GM23338 (cell line): Measurements from ENCODE around the gene NMRK2. TPM values are rescaled to one million over a fixed set of nuclear protein-coding genes. Genes with fewer than 3 reads are reported as not detected.

ENCODE experiments used
- ATAC-seq: fragments of 200-7000 bp; cut with Tn5 transposase; 3 replicates; pipeline ENCODE4 v1.9.1; 2020
- DNase-seq: peaks from one replicate; pipeline ENCODE4 v3.0.0-alpha.2; 2015; ENCODE audit warnings: low spot score
- H2AFZ ChIP-seq: fragments of 200-600 bp; sonication (generic); 2 replicates; pipeline ENCODE4 v1.8.0; 2016; ENCODE audit warnings: antibody characterized with exemption, mild to moderate bottlenecking, moderate library complexity
- H3F3A ChIP-seq: fragments of 200-600 bp; sonication (generic); replicated peaks from 2 replicates; pipeline ENCODE4 v1.8.0; 2017; ENCODE audit warnings: antibody characterized with exemption, mixed run types, low read depth
- H3K27ac ChIP-seq: fragments of 200-600 bp; sonication (generic); 2 replicates; pipeline ENCODE4 v1.6.1; 2016; ENCODE audit warnings: low read depth
- H3K27me3 ChIP-seq: fragments of 200-600 bp; sonication (generic); 2 replicates; pipeline ENCODE4 v1.8.0; 2016; ENCODE audit warnings: mild to moderate bottlenecking, mixed run types, moderate library complexity; ENCODE audit not compliant: insufficient read depth
- H3K36me3 ChIP-seq: fragments of 200-600 bp; sonication (generic); 2 replicates; pipeline ENCODE4 v1.8.0; 2016; ENCODE audit warnings: mild to moderate bottlenecking; ENCODE audit not compliant: insufficient read depth
- H3K4me1 ChIP-seq: fragments of 200-600 bp; sonication (generic); 2 replicates; pipeline ENCODE4 v1.8.0; 2016; ENCODE audit warnings: mild to moderate bottlenecking, moderate library complexity; ENCODE audit not compliant: insufficient read depth
- H3K4me2 ChIP-seq: fragments of 200-600 bp; sonication (generic); 2 replicates; pipeline ENCODE4 v1.7.1; 2017; ENCODE audit warnings: mixed run types
- H3K4me3 ChIP-seq: fragments of 200-600 bp; sonication (generic); 2 replicates; pipeline ENCODE4 v1.6.1; 2016; ENCODE audit warnings: mixed run types
- H3K79me2 ChIP-seq: fragments of 200-600 bp; sonication (generic); replicated peaks from 2 replicates; pipeline ENCODE4 v1.8.0; 2017; ENCODE audit warnings: mild to moderate bottlenecking; ENCODE audit not compliant: insufficient read depth
- H3K9me2 ChIP-seq: fragments of 200-600 bp; sonication (generic); 2 replicates; pipeline ENCODE4 v1.8.0; 2017; ENCODE audit not compliant: insufficient read depth
- H4K20me1 ChIP-seq: fragments of 200-600 bp; sonication (generic); replicated peaks from 2 replicates; pipeline ENCODE4 v1.8.0; 2017; ENCODE audit warnings: mild to moderate bottlenecking; ENCODE audit not compliant: insufficient read depth
- H3K27ac Mint-ChIP-seq: 2 replicates; pipeline ENCODE4 v1.8.0; 2020; ENCODE audit warnings: inconsistent platforms, mild to moderate bottlenecking, moderate library complexity, mixed read lengths
- H3K27me3 Mint-ChIP-seq: 3 replicates; pipeline ENCODE4 v1.8.0; 2022; ENCODE audit warnings: low read depth, mild to moderate bottlenecking, moderate library complexity, mixed read lengths, inconsistent platforms; ENCODE audit not compliant: insufficient read depth, poor library complexity
- H3K36me3 Mint-ChIP-seq: 3 replicates; pipeline ENCODE4 v1.8.0; 2021; ENCODE audit warnings: low read depth, mild to moderate bottlenecking, inconsistent platforms, moderate library complexity, mixed read lengths
- H3K4me1 Mint-ChIP-seq: 3 replicates; pipeline ENCODE4 v1.8.0; 2020; ENCODE audit warnings: mild to moderate bottlenecking, inconsistent platforms, mixed read lengths
- H3K4me3 Mint-ChIP-seq: 3 replicates; pipeline ENCODE4 v1.8.0; 2021; ENCODE audit warnings: moderate library complexity, mild to moderate bottlenecking, inconsistent platforms, mixed read lengths
- H3K9me3 Mint-ChIP-seq: 3 replicates; pipeline ENCODE4 v1.8.0; 2020; ENCODE audit warnings: moderate library complexity, mild to moderate bottlenecking, inconsistent platforms, mixed read lengths
- POLR2AphosphoS5 ChIP-seq: IDR thresholded peaks from 2 replicates; pipeline ENCODE4 v1.6.1; 2016; ENCODE audit warnings: antibody characterized with exemption, low read depth
- polyA plus RNA-seq: library from polyadenylated mRNA; unstranded; fragments of >200 nt; fragmentation: Nextera tagmentation; extraction: Ambion mirVana; gene quantifications from 2 replicates; pipeline ENCODE4 v1.2.1, GENCODE V29; 2016
- total RNA-seq: library from RNA; depleted of rRNA; stranded (reverse); fragments of >200 nt; shearing (Covaris generic); gene quantifications from 2 replicates; pipeline ENCODE4 v1.2.3, GENCODE V29; 2014
- TF ChIP-seq, protein P1 (sequence below): fragments of 250-450 bp; sonication (Bioruptor Pico); IDR thresholded peaks from 2 replicates; pipeline ENCODE4 v1.5.0; 2020; ENCODE audit warnings: mild to moderate bottlenecking, moderate library complexity

The NMRK2 gene
- total and polyA plus RNA-seq, 2 experiments from 2014 or later: 55.9 to 65.3 TPM

DNA sequence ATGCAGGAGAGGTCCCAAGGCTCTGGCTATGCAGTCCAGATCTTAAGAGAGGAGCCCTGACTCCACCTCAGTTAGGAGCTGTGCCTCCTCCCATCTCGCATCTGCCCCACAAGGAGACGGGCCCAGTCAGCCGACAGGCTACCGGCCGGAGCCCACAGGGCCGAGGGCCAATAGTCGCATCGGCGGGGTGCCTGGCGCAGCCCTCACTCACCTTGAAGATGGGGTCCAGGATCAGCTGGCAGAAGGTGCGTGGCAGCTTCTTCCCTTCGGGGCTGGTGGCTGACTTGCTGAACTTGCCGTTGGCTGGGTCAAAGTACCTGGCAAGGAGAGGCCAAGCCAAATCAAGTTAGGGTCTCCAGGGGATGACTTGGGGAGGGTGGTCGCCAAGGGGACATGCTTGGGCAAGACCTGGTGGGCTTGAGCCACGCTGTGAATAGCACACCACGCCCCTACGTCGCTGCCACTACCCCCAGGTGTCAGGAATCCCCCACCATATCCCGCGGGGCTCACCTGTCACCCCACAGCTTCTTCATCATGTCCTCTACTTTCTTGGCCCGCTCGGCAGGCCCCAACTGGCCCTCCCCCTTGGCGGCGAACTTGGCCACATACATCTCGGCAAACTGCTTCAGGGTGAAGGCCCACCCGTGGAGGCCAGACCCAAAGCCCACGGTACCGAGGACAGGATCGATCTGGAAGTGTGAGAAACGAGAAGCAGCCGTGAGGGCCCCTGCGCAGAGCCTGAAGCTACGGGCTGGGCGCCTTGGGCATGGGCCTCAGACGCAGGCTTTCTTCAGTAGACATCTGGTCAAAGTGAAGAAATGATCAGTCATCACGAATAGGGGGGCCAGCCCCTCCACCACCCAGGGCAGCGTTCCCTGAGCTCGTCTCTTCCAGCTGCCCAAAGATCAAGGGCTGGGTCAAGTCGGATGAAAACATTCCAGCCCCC is 49.1 kb downstream of the NMRK2 start:
- peaks cover 82% of the 10 kb centered on the region for H3K36me3 Mint-ChIP-seq
- Histone ChIP-seq H3K79me2 (peaks cover 76% of the 10 kb centered on the region), H3K27me3 (peaks cover 7% of the 10 kb centered on the region; the same call in 1 of the 2 replicates), H3K27ac (peak overlapping the region; percentile 85), H3K4me2 (no peak overlapping the region), H3F3A (peaks cover 81% of the 10 kb centered on the region), H3K9me2 (no peaks in the 10 kb centered on the region), H3K36me3 (peaks cover 70% of the 10 kb centered on the region), H3K4me1 (peaks cover 20% of the 10 kb centered on the region), H3K4me3 (no peak overlapping the region), H2AFZ (no peak overlapping the region), H4K20me1 (peaks cover 72% of the 10 kb centered on the region)
- no peak for DNase-seq
- H3K9me3 Mint-ChIP-seq: peaks cover 15% of the 10 kb centered on the region; the same call in 2 of the 3 replicates
- peaks cover 49% of the 10 kb centered on the region for H3K27me3 Mint-ChIP-seq
- H3K4me3 Mint-ChIP-seq: peak overlapping the region; percentile 98; the same call in 2 of the 3 replicates
- 0 out of 2 replicates have a peak, but pooled peaks have one; percentile 14 for TF ChIP-seq POLR2AphosphoS5
- TF ChIP-seq, protein P1, sequence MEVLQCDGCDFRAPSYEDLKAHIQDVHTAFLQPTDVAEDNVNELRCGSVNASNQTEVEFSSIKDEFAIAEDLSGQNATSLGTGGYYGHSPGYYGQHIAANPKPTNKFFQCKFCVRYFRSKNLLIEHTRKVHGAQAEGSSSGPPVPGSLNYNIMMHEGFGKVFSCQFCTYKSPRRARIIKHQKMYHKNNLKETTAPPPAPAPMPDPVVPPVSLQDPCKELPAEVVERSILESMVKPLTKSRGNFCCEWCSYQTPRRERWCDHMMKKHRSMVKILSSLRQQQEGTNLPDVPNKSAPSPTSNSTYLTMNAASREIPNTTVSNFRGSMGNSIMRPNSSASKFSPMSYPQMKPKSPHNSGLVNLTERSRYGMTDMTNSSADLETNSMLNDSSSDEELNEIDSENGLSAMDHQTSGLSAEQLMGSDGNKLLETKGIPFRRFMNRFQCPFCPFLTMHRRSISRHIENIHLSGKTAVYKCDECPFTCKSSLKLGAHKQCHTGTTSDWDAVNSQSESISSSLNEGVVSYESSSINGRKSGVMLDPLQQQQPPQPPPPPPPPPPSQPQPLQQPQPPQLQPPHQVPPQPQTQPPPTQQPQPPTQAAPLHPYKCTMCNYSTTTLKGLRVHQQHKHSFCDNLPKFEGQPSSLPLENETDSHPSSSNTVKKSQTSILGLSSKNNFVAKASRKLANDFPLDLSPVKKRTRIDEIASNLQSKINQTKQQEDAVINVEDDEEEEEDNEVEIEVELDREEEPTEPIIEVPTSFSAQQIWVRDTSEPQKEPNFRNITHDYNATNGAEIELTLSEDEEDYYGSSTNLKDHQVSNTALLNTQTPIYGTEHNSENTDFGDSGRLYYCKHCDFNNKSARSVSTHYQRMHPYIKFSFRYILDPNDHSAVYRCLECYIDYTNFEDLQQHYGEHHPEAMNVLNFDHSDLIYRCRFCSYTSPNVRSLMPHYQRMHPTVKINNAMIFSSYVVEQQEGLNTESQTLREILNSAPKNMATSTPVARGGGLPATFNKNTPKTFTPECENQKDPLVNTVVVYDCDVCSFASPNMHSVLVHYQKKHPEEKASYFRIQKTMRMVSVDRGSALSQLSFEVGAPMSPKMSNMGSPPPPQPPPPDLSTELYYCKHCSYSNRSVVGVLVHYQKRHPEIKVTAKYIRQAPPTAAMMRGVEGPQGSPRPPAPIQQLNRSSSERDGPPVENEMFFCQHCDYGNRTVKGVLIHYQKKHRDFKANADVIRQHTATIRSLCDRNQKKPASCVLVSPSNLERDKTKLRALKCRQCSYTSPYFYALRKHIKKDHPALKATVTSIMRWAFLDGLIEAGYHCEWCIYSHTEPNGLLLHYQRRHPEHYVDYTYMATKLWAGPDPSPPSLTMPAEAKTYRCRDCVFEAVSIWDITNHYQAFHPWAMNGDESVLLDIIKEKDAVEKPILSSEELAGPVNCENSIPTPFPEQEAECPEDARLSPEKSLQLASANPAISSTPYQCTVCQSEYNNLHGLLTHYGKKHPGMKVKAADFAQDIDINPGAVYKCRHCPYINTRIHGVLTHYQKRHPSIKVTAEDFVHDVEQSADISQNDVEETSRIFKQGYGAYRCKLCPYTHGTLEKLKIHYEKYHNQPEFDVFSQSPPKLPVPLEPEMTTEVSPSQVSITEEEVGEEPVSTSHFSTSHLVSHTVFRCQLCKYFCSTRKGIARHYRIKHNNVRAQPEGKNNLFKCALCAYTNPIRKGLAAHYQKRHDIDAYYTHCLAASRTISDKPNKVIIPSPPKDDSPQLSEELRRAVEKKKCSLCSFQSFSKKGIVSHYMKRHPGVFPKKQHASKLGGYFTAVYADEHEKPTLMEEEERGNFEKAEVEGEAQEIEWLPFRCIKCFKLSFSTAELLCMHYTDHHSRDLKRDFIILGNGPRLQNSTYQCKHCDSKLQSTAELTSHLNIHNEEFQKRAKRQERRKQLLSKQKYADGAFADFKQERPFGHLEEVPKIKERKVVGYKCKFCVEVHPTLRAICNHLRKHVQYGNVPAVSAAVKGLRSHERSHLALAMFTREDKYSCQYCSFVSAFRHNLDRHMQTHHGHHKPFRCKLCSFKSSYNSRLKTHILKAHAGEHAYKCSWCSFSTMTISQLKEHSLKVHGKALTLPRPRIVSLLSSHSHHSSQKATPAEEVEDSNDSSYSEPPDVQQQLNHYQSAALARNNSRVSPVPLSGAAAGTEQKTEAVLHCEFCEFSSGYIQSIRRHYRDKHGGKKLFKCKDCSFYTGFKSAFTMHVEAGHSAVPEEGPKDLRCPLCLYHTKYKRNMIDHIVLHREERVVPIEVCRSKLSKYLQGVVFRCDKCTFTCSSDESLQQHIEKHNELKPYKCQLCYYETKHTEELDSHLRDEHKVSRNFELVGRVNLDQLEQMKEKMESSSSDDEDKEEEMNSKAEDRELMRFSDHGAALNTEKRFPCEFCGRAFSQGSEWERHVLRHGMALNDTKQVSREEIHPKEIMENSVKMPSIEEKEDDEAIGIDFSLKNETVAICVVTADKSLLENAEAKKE (CRISPR knock-in tag): no peak
- ATAC-seq: no peak
- H3K27ac Mint-ChIP-seq: peak overlapping the region; percentile 99
- H3K4me1 Mint-ChIP-seq: peaks cover 37% of the 10 kb centered on the region
